Stimulated activated naive CD4-positive, alpha-beta T cell treated with Interleukin-2 at 50 U/mL for 16 hours (primary cell): ENCODE results near the gene NHERF1.

Experiments
- DNase-seq: peaks from one replicate; lab custom pipeline; 2025; lab: John Stamatoyannopoulos, UW

The NHERF1 gene

GRCh38 chr17:74749279-74750038 lies 1.0 kb downstream of the NHERF1 start:
- peak; percentile 36 for DNase-seq

- no peak for DNase-seq
These were observed 1.6 kb downstream of the NHERF1 start for GRCh38 chr17:74750039-74750326.

GRCh38 chr17:74750327-74751069 lies 2.1 kb downstream of the NHERF1 start:
- no peak for DNase-seq

DNA sequence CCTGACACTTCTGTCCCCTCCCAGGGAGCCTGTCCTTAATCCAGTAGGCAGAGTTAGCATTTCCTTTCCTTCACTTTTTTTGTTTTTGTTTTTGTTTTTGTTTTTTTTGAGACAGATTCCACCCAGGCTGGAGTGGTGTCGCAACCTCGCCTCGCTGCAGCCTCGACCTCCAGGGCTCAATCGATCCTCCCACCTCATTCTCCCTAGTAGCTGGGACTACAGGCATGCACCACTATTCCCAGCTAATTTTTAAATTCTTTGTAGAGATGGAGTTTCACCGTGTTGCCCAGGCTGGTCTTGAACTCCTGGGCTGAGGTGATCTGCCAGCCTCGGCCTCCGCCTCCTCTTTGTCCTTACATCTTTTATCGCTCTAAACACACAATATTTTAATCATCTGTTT lies 4.0 kb downstream of the NHERF1 start:
- DNase-seq: no peak

- no peak for DNase-seq
These were observed 4.5 kb downstream of the NHERF1 start for GRCh38 chr17:74752822-74753401.

DNA sequence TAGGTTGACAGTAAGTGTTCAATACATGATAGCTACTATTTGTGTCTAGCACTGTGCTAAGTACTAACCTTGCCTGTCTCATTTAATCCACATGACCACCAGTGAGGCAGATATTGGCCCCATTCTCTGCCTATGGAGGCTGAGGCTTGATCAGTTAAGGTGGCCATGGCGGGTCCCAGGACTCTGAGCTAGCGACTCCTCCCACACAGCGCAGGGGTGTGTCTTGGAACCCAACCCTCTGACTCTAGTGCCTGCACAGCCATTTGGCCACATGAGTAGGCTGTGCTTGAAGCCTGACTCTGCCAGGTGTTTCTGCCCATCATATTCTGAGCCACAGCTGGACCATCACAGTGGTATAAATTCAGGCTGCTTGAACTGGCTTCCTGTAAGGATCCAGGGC lies 6.4 kb downstream of the NHERF1 start:
- DNase-seq: peak; percentile 29

DNA sequence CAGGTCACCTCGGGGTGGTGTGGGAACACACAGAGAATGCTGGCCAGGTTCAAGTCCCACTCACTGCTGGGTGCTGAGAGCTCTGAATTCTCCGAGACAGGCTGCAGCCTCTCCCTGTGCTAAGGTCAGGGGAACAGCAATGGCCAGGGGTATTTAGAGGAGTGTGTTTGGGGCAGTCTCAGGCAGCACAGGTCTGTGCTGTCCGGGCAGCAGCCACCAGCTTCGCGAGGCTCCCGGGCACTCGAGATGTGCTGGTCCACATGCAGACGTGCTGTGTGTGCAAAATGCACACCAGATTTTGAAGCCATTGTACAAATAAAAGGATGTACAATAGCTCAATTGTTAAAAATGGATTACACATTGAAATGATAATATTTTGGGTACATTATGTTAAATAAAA lies 7.1 kb downstream of the NHERF1 start:
- no peak for DNase-seq

- no peak for DNase-seq
These were observed 8.5 kb downstream of the NHERF1 start for GRCh38 chr17:74756891-74757290.

- DNase-seq: no peak
These were observed 9.1 kb downstream of the NHERF1 start for GRCh38 chr17:74757502-74757901.

DNA sequence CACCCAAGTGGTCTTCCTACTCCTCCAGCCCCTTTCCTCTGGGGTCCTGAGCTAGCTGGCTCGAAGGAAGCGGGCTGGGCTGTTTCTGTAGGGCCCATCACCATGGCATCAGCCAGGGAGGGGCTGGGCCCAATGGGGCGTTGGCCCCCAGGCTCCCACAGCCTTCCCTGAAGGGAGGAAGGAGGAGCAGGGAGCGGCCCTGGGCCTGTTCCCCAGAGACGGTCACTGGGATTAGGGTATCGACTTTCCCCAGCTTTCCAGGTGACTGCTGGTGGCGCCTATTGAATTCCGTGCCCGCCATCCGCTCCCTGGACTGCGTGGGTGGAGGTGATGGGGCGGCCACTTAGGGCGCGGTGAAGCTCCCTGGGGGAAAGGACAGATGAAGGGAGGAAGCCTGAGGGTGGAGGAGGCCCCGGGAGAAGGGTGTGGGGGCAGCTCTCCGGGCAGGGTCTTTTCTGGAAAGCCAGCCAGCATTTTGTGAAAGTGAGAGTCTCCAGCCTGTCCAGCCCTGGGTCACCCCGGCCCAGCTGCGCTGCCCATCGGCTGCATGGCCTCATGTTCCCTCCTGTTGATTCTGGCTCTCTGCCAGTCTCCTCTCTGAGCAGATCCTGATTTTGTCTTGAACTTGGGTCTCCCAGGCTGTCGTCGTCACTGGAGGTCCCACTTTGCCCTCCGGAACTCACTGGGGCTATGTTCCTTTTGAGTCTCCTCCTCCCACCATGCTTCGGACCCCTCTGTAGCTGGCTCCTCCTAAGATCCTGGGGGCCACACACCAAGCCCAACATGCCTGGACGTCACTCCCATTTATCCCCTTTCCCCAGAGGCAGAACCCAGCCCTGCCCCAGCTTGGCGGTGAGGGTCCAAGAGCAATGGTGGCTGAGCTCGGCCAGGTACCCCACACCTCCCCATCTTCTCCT lies 9.8 kb downstream of the NHERF1 start:
- DNase-seq: no peak

GRCh38 chr17:74758848-74759168 lies 10.4 kb downstream of the NHERF1 start:
- no peak for DNase-seq

GRCh38 chr17:74759243-74759801 lies 10.9 kb downstream of the NHERF1 start:
- DNase-seq: peak; percentile 34

DNA sequence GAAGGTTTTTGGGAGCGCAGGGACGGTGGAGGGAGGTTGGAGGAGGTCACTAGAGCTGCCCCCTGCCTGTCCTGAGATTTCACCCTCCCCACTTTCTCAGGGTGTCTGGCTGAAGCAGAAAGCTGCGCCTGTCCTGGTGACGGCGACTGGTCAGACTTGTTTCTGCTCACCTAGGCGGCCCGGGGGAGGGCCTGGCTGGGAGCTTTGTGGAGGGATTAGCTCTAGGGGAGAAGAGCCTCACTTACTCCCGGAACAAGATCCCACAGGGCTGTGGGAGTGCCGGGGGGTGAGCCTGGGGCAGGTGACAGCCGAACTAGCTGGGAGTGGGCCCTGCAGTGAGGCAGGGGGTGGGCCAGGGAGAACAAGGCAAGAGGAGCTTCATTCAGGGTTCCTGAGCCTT lies 11.5 kb downstream of the NHERF1 start:
- DNase-seq: no peak

- DNase-seq: no peak
These were observed 12.1 kb downstream of the NHERF1 start for GRCh38 chr17:74760404-74761105.

DNA sequence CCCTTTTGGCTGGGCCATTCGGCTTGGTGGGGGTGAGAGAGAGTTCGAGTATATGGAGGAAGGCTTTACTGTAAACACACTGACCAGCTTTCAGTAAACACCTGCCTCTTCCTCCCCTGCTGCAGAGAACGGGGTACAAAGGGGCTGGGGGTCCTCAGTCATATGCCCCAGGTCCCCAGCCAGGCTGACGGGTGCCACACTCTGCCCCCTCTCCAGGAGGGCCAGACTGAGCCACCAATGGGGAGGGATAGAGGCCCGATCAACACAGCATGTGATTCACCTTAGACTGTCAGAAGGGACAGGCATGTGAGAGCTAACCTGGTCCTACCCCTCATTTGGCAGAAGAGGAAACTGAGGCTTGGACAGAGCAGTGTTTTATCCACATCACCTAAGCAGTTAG lies 13.0 kb downstream of the NHERF1 start:
- no peak for DNase-seq

GRCh38 chr17:74761931-74762330 lies 13.5 kb downstream of the NHERF1 start:
- no peak for DNase-seq

DNA sequence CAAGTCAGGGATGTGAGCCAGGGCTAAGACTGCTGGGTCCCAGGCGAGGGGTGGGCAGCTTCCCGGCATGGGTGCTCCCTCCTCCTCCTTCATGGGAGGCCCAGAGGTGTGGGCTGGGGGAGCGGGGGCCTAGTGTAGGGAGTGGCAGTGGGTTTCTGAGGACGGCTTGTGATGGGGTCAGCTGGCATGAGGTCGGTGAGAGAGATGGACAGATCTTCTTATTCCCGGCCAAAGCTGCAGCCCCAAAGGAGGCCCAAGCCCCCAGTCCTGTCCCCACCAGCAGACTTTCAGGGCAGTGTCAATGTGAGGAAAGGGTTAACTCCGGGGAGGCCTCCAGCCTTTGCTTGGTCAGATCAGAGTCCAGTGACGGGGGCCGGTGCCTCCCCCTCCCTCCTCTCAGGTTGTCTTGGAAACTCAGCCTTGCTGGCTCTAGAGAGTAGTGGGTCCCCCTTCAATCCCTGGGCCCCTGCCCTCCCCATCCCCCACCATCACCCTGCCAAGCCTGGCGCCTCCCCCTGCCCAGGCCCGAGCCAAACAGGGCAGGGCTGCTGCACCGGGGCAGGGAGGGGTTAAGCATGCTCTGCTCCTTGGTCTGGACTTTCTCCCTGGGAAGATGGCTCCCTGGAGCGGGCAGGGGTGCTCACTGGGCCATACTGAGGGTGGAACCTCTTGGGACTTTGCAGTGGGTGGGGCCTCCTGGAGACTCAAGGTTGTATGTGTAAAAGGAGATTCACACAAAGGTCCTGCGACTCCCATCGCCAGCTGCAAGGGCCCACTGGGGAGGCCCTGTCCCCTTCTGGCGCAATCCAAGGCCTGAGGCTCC lies 15.3 kb downstream of the NHERF1 start:
- DNase-seq: no peak

DNA sequence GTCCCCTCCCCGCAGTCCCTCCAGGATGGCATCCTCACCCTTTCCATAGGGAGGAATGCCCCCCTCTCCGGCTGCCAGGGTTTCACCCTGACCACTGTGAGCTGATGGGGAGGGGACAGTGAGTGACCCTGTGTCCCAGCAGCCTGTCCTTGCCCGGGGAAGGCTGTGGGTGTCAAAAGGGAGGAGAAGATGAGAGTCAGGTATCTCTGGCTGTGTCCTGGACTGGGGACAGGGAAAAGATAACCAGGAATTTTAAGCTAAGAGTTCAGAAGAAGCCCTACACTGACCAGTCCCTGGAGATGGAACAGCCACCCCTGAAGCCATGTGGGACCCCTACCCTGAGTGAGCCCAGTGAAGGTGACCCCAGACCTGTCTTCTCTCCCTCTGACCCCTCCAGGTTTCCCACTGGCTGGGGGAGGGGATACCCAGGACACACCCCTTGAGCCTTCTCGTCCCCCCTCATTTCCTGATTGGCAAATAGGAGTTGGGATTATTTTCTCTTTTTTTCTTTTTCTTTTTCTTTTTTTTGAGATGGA lies 16.4 kb downstream of the NHERF1 start:
- no peak for DNase-seq

DNA sequence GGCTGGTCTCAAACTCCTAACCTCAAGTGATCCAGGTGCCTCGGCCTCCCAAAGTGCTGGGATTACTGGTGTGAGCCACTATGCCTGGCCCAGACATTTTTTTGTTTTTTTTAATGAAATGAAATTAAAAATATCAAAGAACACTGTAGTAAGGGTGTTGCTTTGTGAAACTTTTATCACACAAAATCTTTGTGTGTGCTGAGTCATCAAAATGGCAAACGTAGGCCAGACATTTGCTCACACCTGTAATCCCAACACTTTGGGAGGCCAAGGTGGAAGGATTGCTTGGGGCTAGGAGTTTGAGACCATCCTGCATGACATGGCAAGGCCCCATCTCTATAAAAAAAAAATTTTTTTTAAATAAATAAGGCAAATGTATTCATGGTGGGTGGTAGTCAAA lies 18.0 kb downstream of the NHERF1 start:
- no peak for DNase-seq

GRCh38 chr17:74767111-74767516 lies 18.7 kb downstream of the NHERF1 start:
- DNase-seq: no peak
